ENCODE data around the gene CAMK1D. TPM values are rescaled to one million over a fixed set of nuclear protein-coding genes. Genes with fewer than 3 reads are reported as not detected.

CAMK1D gene
- total and polyA plus RNA-seq, 10 of the 15 experiments (the other 5 are each of a cell fraction or from before 2014, with no cell fraction given): 2.1 to 35.5 (median 14.7) TPM

DNA sequence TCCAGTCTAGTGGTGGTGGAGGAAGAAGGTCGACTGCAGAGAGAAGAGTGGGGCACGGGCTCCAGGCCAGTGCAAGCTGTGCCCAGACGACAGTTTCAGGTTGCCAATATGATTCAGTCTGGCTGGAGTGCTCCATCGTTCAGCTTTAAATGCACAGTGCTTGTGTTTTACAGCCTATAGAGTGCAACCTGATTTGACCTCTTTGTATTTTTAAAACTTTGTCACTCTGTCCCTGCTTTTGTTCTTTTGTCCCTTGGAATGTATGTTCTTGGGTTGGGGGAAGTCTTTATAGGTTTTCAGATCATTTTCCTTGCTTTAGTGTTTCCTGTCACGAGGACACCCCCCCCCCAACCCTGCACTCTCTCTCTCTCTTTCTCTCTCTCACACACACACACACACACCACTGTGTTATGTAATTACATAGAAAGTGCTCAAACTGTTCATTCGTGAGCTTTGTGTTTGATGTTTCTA, 198.0 kb downstream of the CAMK1D start (continued):
- TF ChIP-seq SMAD5 (IDR thresholded peaks at IDR 0.05; ENCODE audit: low read depth) (no peak), MXI1 (IDR thresholded peaks at IDR 0.05; ENCODE audit: low read depth, low read length) (no peak), BCL11A (IDR thresholded peaks at IDR 0.05; ENCODE audit: low read depth, low read length) (no peak), ZNF217 (IDR thresholded peaks at IDR 0.05) (no peak)

DNA sequence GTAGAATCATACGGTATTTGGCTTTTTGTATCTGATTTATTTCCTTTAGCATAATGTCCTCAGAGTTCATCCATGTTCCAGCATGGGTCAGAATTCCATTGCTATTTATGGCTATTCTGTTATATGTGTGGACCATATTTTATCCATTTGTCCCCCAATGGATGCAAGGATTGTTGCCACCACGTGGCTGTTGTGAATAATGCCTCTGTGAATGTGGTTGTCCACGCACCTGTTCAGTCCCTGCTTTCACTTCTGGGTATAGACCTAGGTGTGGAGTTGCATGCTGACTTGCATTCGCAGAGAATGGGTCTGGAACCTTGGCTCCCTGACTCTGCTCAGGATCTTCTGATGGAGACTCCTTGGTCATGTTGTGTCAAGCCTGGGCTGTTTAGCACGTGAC, 199.9 kb downstream of the CAMK1D start:
- ChIA-PET SMC1A (ENCODE audit: uncharacterized antibody, unreplicated experiment) (interaction anchor here (2.1 kb wide), 1 partner anchor 107 kb away, joined by 5 read pairs; no protein-coding TSS in a partner anchor), RAD21 (ENCODE audit: unreplicated experiment) (no interaction called here), CTCF (no interaction called here), POLR2A (no interaction called here)
- H3K79me2 ChIP-seq (ENCODE audit: control insufficient read depth, insufficient read depth, low read length): no peaks in the 10 kb centered on the region
- in situ Hi-C loops (cut with MboI): no loop called here
- no peaks in the 10 kb centered on the region; the same call in 1 of the 2 replicates for H4K20me1 ChIP-seq (ENCODE audit: control insufficient read depth, insufficient read depth)
- H2AFZ ChIP-seq (ENCODE audit: control insufficient read depth, low read depth, low read length): no peak overlapping the region
- no peak overlapping the region for H3K9ac ChIP-seq (ENCODE audit: control insufficient read depth, insufficient read depth, low read length)
- no peaks in the 10 kb centered on the region for H3K27me3 ChIP-seq (replicated peaks in 1 of 2; ENCODE audit: control insufficient read depth in 2 of 2, insufficient read depth in 2 of 2, low read length in 1 of 2)
- H3K27ac ChIP-seq (ENCODE audit: control insufficient read depth, insufficient read depth): no peak overlapping the region
- 79% methylated on average over 5 of the region's 5 CpGs for WGBS (ENCODE audit: insufficient coverage, insufficient replicate concordance, low lambda C conversion rate, missing lambda C conversion rate)
- FAIRE-seq (no peak), ATAC-seq (peak; percentile 60), DNase-seq (ENCODE audit: low read depth, low spot score) (no peak)
- H3K36me3 ChIP-seq (ENCODE audit: control insufficient read depth in 2 of 2, insufficient read depth in 2 of 2, low read length in 1 of 2): no peaks in the 10 kb centered on the region; a peak in 1 of 4 replicates
- intact Hi-C loops (cut with micrococcal nuclease; ENCODE audit: unreplicated experiment): no loop called here
- no peaks in the 10 kb centered on the region; the same call in 1 of the 3 replicates for H3K9me3 ChIP-seq (replicated peaks; ENCODE audit: control insufficient read depth, insufficient read depth, low read length)
- H3K4me2 ChIP-seq (ENCODE audit: control insufficient read depth, insufficient read depth): no peak overlapping the region
- TF ChIP-seq, protein P1, sequence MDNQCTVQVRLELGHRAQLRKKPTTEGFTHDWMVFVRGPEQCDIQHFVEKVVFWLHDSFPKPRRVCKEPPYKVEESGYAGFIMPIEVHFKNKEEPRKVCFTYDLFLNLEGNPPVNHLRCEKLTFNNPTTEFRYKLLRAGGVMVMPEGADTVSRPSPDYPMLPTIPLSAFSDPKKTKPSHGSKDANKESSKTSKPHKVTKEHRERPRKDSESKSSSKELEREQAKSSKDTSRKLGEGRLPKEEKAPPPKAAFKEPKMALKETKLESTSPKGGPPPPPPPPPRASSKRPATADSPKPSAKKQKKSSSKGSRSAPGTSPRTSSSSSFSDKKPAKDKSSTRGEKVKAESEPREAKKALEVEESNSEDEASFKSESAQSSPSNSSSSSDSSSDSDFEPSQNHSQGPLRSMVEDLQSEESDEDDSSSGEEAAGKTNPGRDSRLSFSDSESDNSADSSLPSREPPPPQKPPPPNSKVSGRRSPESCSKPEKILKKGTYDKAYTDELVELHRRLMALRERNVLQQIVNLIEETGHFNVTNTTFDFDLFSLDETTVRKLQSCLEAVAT (IDR thresholded peaks at IDR 0.05): no peak
- TF ChIP-seq BHLHE40 (IDR thresholded peaks at IDR 0.05; ENCODE audit: borderline replicate concordance in 1 of 2, low read depth in 2 of 2, low read length in 1 of 2): peak in 1 of 2 experiments; percentile 17; a peak in 1 of 4 replicates
- TF ChIP-seq RUNX3 (IDR thresholded peaks at IDR 0.05; ENCODE audit: low read length): 0 out of 2 replicates have a peak, but pooled peaks have one; percentile 29
- TF ChIP-seq, protein P2, sequence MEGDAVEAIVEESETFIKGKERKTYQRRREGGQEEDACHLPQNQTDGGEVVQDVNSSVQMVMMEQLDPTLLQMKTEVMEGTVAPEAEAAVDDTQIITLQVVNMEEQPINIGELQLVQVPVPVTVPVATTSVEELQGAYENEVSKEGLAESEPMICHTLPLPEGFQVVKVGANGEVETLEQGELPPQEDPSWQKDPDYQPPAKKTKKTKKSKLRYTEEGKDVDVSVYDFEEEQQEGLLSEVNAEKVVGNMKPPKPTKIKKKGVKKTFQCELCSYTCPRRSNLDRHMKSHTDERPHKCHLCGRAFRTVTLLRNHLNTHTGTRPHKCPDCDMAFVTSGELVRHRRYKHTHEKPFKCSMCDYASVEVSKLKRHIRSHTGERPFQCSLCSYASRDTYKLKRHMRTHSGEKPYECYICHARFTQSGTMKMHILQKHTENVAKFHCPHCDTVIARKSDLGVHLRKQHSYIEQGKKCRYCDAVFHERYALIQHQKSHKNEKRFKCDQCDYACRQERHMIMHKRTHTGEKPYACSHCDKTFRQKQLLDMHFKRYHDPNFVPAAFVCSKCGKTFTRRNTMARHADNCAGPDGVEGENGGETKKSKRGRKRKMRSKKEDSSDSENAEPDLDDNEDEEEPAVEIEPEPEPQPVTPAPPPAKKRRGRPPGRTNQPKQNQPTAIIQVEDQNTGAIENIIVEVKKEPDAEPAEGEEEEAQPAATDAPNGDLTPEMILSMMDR (IDR thresholded peaks at IDR 0.05 in 2 of 3, conservative IDR thresholded peaks at IDR 0.05 in 1 of 3; ENCODE audit: control insufficient read depth in 2 of 3, extremely low read depth in 1 of 3, insufficient read depth in 1 of 3, low read depth in 3 of 3, low read length in 3 of 3): peak; percentile 8 to 22 (median 19); a peak in 2 of 6 replicates
- TF ChIP-seq SMC3 (IDR thresholded peaks at IDR 0.05; ENCODE audit: borderline replicate concordance, low read length): peak; percentile 27; the same call in 1 of the 2 replicates
- no peaks in the 10 kb centered on the region for H3K4me1 ChIP-seq (ENCODE audit: control insufficient read depth, insufficient read depth, low read length)
- H3K4me3 ChIP-seq: no peak overlapping the region
- BruUV-seq (replicated peaks): no TSS peak

All from GM12878 (cell line).